GM10847 (cell line): Measurements from ENCODE around the gene PAK4.

Experiments
- POLR2A ChIP-seq: IDR thresholded peaks from 2 replicates; pipeline ENCODE4 v1.6.1; 2011; ENCODE audit not compliant: insufficient read length; ENCODE audit errors: extremely low read depth

PAK4 gene

DNA sequence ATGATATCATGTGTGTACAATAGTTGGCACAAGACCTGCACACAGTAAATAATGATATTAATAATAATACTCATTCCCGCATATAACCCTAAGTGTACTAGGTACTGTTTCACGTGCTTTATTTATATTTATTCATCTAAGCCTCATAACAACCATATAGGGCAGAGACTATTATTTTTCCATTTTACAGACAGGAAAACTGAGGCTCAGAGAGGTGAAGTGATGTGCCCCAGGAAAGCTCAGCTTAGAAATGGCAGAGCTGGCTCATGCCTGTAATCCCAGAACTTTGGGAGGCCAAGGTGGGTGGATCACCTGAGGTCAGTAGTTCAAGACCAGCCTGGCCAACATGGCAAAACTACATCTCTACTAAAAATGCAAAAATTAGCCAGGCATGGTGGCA lies 27.9 kb upstream of the PAK4 start:
- no peak for TF ChIP-seq POLR2A

DNA sequence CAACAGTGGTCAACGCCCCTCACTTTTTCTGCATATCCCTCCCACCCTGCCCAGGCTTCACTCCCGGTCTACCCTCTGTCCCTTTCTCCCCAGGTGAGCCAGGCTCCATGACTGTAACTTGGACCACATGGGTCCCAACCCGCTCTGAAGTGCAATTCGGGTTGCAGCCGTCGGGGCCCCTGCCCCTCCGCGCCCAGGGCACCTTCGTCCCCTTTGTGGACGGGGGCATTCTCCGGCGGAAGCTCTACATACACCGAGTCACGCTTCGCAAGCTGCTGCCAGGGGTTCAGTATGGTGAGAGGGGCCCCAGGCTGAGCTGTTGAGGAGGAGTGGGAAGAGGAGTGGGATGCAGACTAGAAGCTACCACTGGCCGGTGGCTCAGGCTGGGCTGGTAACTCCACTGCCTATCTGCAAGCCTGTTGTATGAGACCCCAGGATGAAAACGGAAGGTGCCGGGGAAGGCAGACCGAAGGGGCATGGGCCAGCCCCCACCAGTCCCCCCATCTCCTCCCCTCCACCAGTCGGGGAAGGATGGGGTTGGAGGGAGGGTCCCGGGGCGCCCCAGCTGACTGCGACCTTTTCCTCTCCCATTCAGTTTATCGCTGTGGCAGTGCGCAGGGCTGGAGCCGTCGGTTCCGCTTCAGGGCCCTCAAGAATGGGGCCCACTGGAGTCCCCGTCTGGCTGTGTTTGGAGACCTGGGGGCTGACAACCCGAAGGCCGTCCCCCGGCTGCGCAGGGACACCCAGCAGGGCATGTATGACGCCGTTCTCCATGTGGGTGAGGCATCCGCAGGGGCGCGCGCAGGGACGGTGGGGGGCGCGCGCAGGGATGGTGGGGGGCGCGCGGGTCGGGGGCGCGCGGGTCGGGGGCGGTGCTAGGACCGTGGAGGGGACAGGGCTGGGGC lies 27.0 kb upstream of the PAK4 start:
- TF ChIP-seq POLR2A: no peak

DNA sequence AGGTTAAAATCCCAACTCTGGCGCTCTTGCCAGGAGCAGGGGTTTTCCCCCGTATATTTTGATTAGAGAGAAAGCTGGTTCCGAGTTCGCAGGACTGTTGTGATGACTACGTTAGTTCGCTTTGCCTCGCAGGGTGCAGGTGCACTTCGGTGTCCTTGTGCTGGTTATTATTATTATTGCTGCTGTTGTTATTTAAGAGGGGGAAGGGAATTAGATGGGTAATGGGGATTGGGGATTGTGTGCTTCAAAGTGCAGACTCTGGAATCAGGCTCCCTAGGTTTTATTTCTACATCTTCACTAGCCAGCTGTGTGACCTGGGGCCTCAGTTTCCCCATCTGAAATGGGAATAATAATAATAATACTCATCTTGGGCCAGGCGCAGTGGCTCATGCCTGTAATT lies 26.2 kb upstream of the PAK4 start:
- TF ChIP-seq POLR2A: no peak

DNA sequence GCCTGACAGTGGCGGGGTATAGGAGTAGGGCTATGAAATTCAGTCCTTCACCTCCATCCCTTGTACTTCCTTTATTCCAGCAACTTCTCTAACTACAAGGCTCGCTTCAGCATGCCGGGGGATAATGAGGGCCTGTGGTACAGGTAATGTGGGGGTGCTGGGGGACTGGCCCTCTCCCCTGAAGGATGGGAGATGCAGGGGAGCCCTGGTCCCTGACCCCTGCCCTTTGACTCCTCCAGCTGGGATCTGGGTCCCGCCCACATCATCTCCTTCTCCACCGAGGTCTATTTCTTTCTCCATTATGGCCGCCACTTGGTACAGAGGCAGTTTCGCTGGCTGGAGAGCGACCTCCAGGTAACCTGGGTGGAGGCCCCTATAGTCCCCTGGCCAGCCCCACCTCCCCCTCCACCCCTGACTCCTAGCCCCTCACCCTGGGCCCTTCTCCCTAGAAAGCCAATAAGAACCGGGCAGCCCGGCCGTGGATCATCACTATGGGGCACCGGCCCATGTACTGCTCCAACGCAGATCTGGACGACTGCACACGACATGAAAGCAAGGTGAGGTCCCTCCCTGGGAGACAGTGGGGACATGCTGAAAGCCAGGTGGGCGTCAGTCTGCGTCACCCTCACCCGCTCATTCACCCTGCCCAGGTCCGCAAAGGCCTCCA lies 25.0 kb upstream of the PAK4 start:
- no peak for TF ChIP-seq POLR2A

DNA sequence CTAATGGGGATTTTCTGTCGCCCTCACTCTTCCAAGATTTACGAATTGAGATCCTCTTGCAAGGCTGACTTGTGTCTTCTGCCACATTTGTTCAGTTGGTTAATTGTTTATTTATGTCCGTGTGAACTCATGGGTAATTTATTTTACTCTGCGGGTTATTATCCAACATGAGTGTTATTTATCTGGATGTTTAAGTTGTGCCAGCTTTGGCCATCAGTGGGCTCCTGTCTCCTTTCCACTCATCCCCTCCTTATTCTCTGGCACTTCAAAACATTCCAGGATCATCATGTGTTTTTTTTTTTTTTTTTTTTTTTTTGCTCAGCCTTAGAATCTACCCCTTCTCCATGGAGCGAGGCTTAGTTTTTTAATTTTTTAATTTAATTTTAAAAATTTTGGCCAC lies 22.4 kb upstream of the PAK4 start:
- TF ChIP-seq POLR2A: no peak

DNA sequence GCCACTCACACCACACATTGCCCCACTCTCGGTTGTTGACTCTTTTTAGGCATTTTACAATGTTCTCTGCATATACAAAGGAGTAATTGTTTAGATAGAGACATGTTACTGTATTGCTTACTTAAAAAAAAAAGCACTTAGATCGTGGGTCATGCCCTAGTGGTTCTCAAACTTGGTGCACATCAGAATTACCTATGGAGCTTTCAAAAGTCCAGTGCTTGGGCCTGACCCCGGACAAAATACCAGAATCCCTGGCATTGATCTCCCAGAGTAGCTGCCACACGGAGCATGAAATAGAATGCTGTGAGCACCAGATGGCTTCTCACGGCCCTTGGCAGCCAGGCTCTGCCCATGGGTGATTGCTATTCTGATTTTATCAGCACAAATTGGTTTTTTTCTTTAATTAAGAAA lies 21.4 kb upstream of the PAK4 start:
- no peak for TF ChIP-seq POLR2A

DNA sequence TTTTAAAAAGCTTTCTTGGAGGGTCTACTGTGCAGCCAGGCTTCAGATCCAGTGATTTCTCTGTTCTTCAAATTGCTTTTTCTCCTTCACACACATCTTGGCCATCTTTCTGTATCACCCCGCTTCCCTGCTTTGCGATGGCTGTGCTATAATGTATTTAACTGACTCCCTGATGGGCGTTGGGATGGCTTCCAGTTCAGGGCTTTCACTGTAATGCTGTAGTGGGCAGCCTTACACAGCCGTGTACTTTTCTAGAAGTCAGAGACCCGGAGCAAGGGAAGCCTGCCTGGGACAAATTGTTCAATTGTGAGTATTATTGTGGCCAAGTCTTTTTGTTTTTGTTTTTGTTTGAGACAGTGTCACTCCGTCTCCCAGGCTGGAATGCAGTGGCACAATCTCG lies 19.4 kb upstream of the PAK4 start:
- no peak for TF ChIP-seq POLR2A

DNA sequence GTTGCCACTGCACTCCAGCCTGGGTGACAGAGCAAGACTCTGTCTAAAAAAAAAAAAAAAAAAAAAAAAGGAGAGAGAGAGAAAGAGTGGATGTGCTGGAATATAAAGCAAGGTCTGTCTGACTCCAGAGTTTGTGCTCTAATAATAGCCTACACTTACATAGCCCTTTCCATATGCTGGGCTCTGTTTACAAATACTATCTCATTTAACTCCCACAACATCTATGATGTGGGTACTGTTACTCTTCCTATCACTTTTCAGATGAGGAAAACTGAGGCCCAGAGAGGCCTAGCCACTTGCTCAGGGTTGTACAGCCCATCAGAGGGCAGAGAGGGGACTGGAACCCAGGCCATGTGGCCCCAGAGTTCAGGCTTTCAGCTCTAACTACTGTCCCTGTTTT lies 15.9 kb upstream of the PAK4 start:
- no peak for TF ChIP-seq POLR2A

DNA sequence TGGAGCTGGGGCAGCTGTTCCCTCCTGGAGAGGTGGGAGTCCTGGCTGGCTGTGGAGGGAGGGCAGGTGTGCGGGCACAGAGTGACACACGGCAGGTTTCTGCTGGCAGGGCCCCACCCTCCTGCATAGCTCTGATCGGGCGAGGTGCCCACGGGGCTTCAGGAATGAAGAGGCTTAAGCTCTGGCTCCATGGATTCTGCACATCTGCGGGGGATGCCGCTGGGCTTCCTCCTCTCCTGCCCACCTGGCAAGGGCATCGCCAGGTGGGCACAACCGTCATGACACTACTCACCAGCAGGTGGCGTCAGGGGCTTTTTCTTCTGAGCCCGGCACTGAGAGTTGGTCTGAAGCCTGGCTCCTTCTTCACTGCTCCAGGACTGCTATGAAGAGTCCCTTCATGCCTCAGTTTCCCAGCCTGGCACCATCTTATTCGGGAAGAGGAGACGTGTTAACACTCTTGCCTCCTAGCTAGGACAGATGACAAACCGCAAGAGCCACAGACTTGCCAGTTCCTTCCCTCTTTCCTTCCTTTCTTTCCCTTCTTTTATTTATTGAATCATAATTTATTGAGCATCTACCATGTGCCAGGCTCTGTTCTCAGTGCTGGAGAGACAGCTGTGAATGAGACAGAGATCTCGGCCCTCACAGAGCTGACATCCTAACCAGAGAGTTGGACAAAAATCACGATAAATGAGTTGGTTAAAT lies 15.2 kb upstream of the PAK4 start:
- no peak for TF ChIP-seq POLR2A

DNA sequence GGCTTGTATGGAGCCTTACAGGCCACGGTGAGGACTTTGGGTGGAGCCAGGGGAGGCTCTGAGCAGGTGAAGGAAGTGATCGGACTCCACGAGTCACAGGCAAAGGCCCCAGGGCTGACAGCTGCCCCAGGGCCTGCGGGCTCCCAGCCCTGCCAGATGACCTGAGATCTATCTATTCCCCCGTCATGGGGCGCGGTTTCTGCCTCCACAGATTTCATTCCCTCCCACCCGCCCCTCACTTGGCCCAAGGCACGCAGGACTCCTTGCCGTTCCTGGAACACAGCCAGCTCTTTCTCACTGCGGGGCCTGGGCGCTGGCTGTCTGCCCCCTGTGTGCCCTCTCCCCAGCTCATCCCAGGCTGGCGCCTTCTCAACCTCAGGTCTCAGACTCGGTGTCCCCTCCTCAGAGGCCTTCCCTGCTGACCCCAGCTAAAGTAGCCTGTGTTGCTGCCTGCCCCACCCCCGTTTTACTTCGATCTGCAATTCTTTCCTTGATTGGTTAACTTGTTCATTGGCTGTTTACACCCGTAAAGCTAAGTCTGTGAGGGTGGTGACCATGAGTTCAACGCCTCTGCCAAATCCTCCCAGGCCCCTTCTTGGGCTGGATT lies 13.9 kb upstream of the PAK4 start:
- TF ChIP-seq POLR2A: no peak

DNA sequence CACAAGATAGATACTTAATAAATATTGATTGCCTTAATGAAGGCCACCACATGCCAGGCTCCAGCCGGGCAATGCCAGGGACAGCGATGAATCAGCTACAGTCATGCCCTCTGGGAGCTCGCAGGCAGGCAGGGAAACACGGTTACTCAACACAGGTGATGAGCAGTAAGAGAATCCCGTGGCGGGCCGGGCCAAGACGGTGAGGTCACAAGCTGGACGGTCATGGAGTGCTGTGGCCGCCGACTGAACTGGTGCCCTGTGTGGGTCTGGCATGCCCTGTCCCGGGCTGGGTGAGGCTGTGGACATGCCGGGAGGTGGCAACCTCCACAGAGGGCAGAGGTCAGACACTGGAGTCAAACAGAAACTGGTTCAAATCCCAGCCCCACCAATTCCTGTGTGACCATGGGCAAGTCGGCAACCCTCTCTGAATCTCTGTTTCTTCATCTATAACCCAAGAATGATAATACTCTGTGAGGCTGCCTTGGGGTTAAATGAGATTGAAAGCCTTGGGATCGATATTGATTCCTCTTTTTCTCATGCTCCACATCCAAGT lies 13.2 kb upstream of the PAK4 start:
- no peak for TF ChIP-seq POLR2A

DNA sequence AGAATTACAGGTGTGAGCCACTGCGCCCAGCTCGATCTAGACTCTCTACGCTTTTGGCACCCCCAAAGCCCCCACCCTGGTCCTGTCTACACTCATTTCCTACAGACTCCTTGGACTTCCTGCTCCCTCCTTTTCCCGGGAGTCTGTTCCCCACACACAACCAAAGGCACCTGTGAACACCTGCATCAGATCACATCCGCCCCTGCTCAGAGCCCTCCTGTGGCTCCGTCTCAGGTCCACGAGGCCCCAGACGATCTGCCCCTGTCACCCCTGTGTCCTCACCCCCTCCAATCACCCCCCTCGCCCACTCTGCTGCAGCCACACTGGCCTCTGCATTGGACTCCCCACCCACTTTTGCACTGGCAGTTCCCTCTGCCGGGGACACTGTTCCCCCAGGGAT lies 12.4 kb upstream of the PAK4 start:
- TF ChIP-seq POLR2A: no peak

DNA sequence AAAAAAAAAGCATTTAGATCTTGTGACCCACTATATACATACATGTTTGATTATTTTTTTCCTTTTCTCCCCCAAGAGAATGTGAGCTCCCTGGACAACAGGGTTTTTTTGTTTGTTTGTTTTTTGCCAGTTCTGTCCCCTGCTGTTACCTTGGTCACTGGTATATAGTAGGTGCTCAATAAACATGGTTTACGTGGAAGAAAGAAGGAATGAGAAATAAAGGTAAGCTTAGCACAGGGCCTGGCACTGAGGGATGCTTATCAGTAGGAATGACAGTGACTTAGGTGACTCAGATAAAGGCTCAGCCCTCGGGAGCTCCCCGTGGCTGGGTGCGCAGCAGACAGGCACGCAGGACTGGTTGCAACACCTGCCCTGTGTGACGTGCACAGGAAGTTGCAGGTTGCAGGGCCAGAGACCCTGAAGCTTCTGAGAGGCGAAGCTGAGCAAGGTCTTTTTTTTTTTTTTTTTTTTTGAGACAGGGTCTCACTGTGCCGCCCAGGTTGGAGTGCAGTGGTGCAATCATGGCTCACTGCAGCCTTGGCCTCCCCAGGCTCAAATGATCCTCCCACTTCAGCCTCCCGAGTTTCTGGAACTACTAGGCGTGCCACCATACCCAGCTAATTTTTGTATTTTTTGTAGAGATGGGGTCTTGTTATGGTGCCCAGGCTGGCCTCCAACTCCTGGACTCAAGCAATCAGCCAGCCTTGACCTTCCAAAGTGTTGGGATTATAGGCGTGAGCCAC lies 10.3 kb upstream of the PAK4 start:
- no peak for TF ChIP-seq POLR2A

DNA sequence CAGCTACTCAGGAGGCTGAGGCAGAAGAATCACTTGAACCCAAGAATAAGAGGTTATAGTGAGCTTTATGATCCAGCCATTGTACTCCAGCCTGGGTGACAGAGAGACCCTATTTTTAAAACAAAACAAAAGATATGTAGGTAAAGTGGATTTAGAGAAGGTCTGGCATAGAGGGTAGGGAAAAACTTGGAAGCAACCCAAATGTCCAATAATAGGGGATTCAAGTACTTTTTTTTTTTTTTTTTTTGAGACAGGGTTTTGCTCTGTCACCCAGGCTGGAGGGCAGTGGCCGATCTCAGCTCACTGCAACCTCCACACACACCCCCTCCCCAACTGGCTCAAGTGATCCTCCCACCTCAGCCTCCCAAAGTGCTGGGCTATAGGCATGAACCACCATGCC lies 5.8 kb upstream of the PAK4 start:
- no peak for TF ChIP-seq POLR2A
